ENCODE results near the gene PITPNM3.

PITPNM3 gene

GRCh38 chr17:6435968-6436367 is 120.4 kb downstream of the PITPNM3 start:
- DNase-seq = peak; percentile 47 to 81

- DNase-seq = no peak
Measured at GRCh38 chr17:6435051-6435450, 121.3 kb downstream of the PITPNM3 start, which contains the start of gene AIPL1. TSS of gene AIPL1 (minus strand) at chr17:6435121. CDS start at chr17:6435104, 17 bp downstream.

- peak in 1 of 2 donors; percentile 23 for DNase-seq
Measured at GRCh38 chr17:6430769-6431168, 125.6 kb downstream of the PITPNM3 start.

GRCh38 chr17:6429266-6429665 is 127.1 kb downstream of the PITPNM3 start:
- DNase-seq = no peak

- DNase-seq = no peak
Measured at GRCh38 chr17:6428207-6428965, 128.0 kb downstream of the PITPNM3 start.

GRCh38 chr17:6427279-6427781 is 129.0 kb downstream of the PITPNM3 start:
- DNase-seq = peak; percentile 62 to 71

GRCh38 chr17:6426356-6427101 is 129.8 kb downstream of the PITPNM3 start:
- DNase-seq = no peak

- DNase-seq = no peak
Measured at GRCh38 chr17:6425407-6425806, 130.9 kb downstream of the PITPNM3 start.

GRCh38 chr17:6423931-6424330 is 132.4 kb downstream of the PITPNM3 start:
- DNase-seq = no peak

- no peak for DNase-seq
Measured at GRCh38 chr17:6422654-6423241, 133.6 kb downstream of the PITPNM3 start.

- DNase-seq = peak; percentile 65 to 90
Measured at GRCh38 chr17:6421700-6422604, 134.4 kb downstream of the PITPNM3 start.

- DNase-seq = peak in 1 of 2 donors; percentile 22
Measured at GRCh38 chr17:6420173-6420641, 136.1 kb downstream of the PITPNM3 start.

- no peak for DNase-seq
Measured at GRCh38 chr17:6415616-6416015, 140.7 kb downstream of the PITPNM3 start.

- DNase-seq = peak; percentile 10 to 25
Measured at GRCh38 chr17:6413065-6413464, 143.3 kb downstream of the PITPNM3 start.

- no peak for DNase-seq
Measured at GRCh38 chr17:6408735-6409134, 147.6 kb downstream of the PITPNM3 start.

- DNase-seq = no peak
Measured at GRCh38 chr17:6408276-6408675, 148.1 kb downstream of the PITPNM3 start.

- no peak for DNase-seq
Measured at GRCh38 chr17:6402258-6402657, 154.1 kb downstream of the PITPNM3 start.

All from inflammatory macrophage treated with lipopolysaccharide for 1 hour (primary cell).